HG02642 (cell line): ENCODE measurements around the gene PCBD1.
"Not testable (repeated sequence)": the region's sequence is repeated elsewhere in the genome, so short reads cannot be mapped to it uniquely, and the experiment has no call there.

Experiments
- ATAC-seq: cut with Tn5 transposase; IDR thresholded peaks from one replicate; pipeline ENCODE4 v1.9.1; 2021; ENCODE audit warnings: mild to moderate bottlenecking; ENCODE audit not compliant: unreplicated experiment, poor library complexity

The PCBD1 gene

DNA sequence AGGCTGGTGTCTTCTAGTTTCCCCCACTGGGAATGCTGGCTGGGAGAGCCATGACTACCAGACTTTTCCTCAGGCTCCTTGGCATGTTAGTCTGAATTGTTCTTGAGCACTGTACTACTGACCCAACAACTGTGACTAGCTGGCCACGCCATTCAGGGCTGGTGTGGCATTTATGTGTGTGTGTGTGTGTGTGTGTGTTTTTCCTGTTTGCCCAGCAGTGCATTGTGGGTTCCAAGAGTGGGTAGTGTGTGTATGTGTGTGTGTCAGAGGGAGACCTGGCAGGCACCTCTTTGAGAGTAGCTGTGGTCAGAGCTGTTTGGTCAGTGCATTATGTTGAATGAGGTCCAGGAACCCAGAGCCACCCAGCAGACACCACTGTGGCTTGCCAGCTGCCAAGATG lies 9.2 kb downstream of the PCBD1 start:
- no peak for ATAC-seq

DNA sequence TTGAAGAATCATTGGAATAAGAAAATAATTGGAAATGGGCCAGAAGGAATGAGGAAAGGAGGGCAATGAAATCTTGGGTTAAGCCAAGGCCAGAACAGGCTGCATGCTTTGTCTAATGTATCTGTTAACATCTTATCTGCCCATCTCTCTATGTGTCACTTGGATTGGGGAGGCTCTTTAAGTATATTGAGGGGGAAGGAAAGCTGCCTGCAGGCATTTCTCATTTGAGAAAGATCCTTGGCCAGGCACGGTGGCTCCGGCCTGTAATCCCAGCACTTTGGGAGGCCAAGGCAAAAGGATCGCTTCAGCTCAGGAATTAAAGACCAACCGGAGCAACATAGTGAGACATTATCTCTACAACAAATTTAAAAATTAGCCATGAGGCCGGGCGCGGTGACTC lies 14.3 kb downstream of the PCBD1 start:
- no peak for ATAC-seq

- no peak for ATAC-seq
These were observed 16.1 kb downstream of the PCBD1 start for GRCh38 chr10:70872291-70872690.

DNA sequence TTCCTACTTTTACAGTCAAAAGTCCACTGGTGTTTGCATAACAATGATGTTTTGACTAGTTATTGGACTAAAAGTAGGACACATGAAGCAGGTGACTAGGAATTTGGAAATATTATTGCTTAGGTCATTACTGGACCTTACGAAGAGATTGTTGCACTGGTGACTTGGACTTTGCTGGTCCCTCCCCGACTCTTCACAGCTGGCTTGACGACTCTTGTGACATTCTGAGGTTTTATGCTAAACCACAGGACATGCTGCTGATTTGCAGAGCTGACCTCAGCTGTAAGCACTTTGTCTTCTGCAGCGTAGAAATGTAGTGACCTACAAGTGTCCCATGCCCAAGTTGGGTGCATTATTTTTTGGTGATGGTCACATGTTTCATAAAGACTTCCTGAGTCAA lies 21.9 kb downstream of the PCBD1 start:
- no peak for ATAC-seq

DNA sequence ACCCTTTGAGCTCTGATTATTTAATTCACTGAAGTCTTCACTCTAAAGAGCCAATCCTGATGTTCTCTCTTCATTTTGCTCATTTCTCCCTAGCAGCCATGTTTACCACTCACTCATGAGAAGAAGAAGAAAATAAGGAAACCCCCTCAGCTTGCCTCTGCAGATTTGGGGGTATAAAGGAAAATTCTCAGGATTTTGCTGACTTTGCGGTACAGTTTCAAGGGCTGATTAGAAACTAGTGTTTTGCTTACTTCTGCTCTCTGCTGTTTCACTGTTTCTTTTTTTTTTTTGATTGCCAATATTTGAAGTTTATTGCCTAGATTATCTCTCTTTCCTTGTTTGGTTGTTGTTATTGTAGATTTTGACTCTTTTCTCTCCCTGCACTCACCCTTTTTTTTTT lies 23.4 kb downstream of the PCBD1 start:
- ATAC-seq: no peak

- ATAC-seq: no peak
These were observed 24.8 kb downstream of the PCBD1 start for GRCh38 chr10:70863470-70864160.

- ATAC-seq: not testable (repeated sequence)
These were observed 26.7 kb downstream of the PCBD1 start for GRCh38 chr10:70861495-70862197.

DNA sequence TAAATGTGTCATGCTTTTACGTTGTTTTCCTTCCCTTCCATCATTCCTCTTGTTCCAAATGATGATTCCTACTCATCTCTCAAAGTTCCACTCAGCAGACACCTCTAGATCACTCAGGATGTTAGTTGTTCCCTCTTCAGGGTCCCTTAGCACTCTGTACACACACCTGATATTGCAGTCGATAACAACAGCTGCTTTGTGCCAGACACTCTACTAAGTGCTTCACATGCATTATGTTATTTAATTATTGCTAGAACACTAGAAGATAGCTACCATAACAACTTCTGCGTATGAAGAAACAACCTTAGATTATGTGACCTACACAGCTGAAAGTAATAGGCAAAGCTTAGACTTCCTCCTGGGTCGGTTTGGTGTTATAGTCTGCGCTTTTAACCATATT lies 29.6 kb downstream of the PCBD1 start:
- no peak for ATAC-seq

DNA sequence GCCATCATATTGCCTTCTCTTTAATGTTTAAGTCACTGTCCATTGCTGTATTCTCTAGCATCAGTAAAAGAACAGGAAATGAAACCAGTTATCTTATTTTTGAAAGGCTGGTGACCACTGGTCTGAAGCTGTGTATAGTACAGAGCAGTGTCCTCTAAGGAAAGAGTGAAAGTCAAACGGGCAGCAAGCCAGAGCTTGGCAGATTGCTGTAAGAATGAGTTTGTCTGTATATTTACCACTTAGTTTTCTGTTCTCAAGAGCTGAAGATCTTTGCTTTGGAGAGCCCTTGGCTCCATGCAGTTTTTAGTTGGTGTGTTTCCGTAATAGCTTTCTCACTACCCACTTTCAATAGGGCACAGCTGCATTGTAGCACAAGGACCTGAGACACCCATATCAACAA lies 31.9 kb downstream of the PCBD1 start:
- no peak for ATAC-seq

GRCh38 chr10:70853457-70853856 lies 34.9 kb downstream of the PCBD1 start:
- no peak for ATAC-seq

GRCh38 chr10:70853038-70853437 lies 35.3 kb downstream of the PCBD1 start:
- no peak for ATAC-seq

DNA sequence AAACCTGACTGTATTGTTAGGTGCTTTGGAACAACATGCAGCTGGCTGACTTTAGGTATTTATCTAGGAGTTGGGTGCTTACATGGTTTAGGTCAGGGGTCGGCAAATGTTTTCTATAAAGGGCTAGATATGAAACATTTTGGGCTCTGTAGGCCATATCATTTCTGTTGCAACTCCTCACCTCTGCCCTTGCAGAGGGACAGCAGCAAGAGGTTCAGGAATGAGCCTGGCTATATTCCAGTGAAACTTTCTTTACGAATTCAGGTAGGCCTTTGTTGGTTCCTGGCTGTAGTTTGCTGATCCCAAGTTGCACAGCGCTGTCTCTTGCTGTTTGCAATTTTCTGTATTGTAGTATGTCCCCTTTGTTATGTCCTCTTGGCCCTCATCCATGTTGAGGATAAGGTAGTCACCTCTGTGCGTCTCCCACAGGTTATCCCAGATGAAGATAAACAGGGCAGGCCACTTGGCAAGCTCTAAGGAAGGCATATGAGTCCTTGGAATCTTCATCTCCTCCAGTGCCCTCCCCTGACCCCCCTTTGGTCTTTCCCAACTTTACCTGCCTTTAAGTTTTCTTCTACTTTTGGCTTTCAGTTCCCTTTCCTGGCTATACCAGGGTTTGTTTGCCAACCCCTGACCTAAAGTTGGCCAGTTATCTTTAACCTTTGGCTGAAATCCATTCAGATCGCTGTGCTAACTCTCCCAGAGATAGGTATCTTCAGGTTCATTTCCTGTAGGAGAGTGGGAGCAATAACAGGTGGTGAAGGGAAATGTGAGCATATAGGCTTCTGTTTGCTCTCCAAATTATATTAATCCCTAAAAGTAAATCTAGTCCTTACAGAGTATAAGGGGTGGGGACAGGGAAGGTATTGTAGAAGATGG lies 36.5 kb downstream of the PCBD1 start:
- no peak for ATAC-seq

GRCh38 chr10:70850097-70850496 lies 38.3 kb downstream of the PCBD1 start:
- no peak for ATAC-seq

DNA sequence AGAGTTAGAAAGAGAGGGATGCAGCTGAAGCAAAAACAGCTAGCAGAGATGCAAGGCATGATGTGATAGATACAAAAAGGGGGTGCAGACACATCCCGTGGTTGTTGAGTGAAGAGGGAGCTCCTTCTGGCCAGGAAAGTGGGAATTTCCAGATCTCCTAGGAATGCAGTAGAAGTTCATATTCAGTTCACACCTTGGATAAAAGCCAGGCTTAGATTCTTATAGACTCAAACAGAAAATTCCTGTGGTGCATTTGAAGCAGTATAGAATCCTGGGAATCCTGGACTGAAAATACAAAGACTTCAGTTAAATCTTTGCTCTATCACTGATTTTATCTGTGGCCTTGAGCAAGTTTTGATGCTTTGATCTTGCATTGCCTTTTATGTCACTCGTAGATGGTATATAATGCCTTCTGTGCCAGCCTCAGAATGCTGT lies 38.8 kb downstream of the PCBD1 start:
- no peak for ATAC-seq

GRCh38 chr10:70847659-70848360 lies 40.6 kb downstream of the PCBD1 start:
- no peak for ATAC-seq

DNA sequence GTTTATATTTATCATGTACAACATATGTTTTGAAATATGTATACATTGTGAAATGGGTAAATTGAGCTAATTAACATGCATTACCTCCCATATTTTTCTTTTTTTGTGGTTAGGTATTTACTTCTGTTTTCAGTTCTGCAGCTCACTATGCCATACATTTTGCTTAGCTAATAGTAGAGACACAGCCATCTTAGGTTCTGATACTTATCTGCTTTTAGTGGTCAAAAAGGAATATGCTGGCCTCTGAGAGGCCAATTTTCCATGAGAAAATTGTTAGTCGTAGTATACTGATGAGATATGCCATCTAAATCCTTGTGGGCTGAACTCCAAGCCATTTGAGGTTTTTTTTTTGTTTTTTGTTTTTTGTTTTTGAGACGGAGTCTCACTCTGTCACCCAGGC lies 41.6 kb downstream of the PCBD1 start:
- ATAC-seq: no peak

DNA sequence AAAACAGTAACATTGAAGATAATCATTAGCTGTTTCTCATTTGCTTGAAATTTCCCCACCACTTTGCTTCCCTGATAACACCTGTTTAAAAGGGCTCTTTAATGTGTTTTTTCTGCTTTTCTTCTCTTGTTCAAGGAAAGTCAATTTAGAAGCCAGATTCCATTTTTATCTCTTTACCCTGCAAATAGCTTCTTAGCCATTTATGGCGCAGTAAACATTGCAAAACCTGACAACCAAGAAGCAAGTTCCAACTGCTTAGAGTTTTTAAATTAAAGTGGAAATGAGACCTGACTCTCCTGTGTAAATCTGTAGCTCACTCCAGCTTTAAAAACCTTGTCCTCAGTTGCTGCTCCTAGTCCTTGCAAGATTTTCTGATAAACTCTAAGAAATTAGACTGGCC lies 42.5 kb downstream of the PCBD1 start:
- no peak for ATAC-seq

DNA sequence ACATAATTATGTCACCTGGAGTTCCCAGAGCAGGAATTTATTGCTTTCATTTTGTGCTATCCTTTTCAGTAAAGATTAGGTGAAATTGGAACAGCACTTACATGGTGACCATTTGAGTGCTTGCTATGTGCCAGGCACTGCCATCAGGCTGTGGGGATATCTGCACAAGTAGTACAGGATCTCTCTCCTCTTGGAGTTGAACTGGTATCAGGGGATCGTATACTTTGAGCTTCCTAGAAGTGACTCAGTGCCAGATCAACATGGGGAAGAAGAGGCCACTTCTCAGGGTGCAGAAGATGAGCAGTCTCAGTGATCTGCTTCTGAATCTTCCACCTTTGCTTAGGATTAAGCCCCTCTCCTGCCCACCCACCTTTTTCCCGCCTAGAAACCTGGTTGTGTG lies 43.1 kb downstream of the PCBD1 start:
- ATAC-seq: no peak

DNA sequence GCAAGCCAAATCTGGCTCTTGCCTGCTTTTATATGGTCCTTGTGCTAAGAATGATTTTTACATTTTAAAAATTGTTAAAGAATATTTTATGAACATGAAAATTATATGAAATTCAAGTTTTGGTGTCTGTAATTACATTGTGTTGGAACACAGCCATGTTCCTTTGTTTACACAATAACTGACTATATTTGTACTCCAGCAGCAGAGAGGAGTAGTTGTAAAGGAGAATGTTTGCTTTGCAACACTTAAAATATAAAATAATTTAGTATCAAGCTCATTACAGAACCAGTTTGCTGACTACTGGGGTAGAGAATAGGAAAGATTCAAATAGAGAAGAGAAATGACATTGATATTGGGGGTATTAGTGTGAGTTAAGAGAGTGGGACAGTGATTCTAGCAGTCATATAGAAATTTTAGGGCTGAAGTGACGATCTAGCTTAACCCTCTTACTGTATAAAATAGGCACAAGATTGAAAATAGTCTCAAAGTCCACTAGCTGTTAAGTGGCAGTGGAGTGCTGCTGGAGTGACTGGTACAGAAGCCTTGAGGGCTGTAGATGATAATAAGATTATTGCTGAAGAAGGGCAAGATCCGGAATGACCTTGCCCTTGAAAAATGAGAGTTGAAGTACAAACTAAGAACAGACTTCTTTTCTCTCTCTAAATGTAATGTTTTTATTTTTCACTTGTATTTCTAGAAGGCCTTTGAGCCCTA lies 44.4 kb downstream of the PCBD1 start:
- no peak for ATAC-seq

- ATAC-seq: no peak
These were observed 45.0 kb downstream of the PCBD1 start for GRCh38 chr10:70843333-70843732.
